B cell (primary cell): Measurements from ENCODE around the gene MMP23B. TPM values are rescaled to one million over a fixed set of nuclear protein-coding genes. Genes with fewer than 3 reads are reported as not detected.

Experiments
- ATAC-seq: fragments of 200-7000 bp; cut with Tn5 transposase; one replicate; pipeline ENCODE4 v1.10.0; 2021; ENCODE audit warnings: low read depth, mild to moderate bottlenecking, moderate number of reproducible peaks, moderate library complexity
- CTCF ChIA-PET: fragments of 350-600 bp; sonication (Branson Sonifier 250); formaldehyde crosslinking; loops from one replicate; lab custom pipeline; 2021; ENCODE audit warnings: antibody characterized with exemption, inconsistent platforms; lab: Charles Lee
- POLR2A ChIA-PET: fragments of 350-600 bp; sonication (Branson Sonifier 250); formaldehyde crosslinking; loops from one replicate; lab custom pipeline; 2021; ENCODE audit warnings: antibody characterized with exemption; lab: Charles Lee
- DNase-seq: peaks from one replicate; pipeline ENCODE4 v3.0.0; 2013
- H2AFZ ChIP-seq: 2 replicates; pipeline ENCODE4 v1.6.1; 2012; ENCODE audit warnings: mild to moderate bottlenecking, low read depth, low read length; ENCODE audit not compliant: insufficient read depth, poor library complexity, severe bottlenecking
- H3K27ac ChIP-seq, 2 donors: 1 replicate in 1 of 2; 2 replicates in 1 of 2; pipeline ENCODE4 v1.5.1; 2012 to 2013; ENCODE audit warnings: low read length in 2 of 2, mild to moderate bottlenecking in 2 of 2, moderate library complexity in 1 of 2
- H3K27me3 ChIP-seq, 4 experiments: fragments of 200-600 bp in 1 of 4; sonication (generic) in 1 of 4; replicated peaks in 1 of 4; 1 replicate in 2 of 4; 2 replicates in 2 of 4; pipeline versions ENCODE4 v1.6.1 to v1.7.0; 2013 to 2016; ENCODE audit warnings: low read length in 3 of 4, mild to moderate bottlenecking in 2 of 4, mixed read lengths in 1 of 4, moderate library complexity in 1 of 4; ENCODE audit not compliant: insufficient read depth in 4 of 4, control insufficient read depth in 3 of 4; ENCODE audit errors: control extremely low read depth in 1 of 4
- H3K36me3 ChIP-seq, 2 experiments: replicated peaks in 1 of 2; 1 replicate in 1 of 2; 2 replicates in 1 of 2; pipeline versions ENCODE4 v1.6.1 to v1.7.1; 2013; ENCODE audit warnings: low read length in 1 of 2; ENCODE audit not compliant: insufficient read depth in 2 of 2, control insufficient read depth in 1 of 2; ENCODE audit errors: control extremely low read depth in 1 of 2, extremely low read depth in 1 of 2
- H3K4me1 ChIP-seq, 2 donors: fragments of 200-600 bp in 1 of 2; sonication (generic) in 1 of 2; 1 replicate in 1 of 2; 2 replicates in 1 of 2; pipeline versions ENCODE4 v1.5.1 to v1.6.1; 2013 to 2017; ENCODE audit warnings: low read length in 2 of 2; ENCODE audit not compliant: control insufficient read depth in 2 of 2, insufficient read depth in 2 of 2
- H3K4me2 ChIP-seq: replicated peaks from 2 replicates; pipeline ENCODE3; 2012; ENCODE audit warnings: mild to moderate bottlenecking, low read depth, low read length; ENCODE audit not compliant: poor library complexity, severe bottlenecking
- H3K4me3 ChIP-seq, 5 experiments: fragments of 200-600 bp in 1 of 5; sonication (generic) in 1 of 5; 1 replicate in 3 of 5; 2 replicates in 2 of 5; pipeline versions ENCODE4 v1.5.1 to v1.7.0; 2011 to 2016; ENCODE audit warnings: low read length in 4 of 5, mild to moderate bottlenecking in 4 of 5, low read depth in 2 of 5, control low read depth in 1 of 5, moderate library complexity in 1 of 5; ENCODE audit not compliant: insufficient read depth in 1 of 5; ENCODE audit errors: control extremely low read depth in 1 of 5, extremely low read depth in 1 of 5
- H3K79me2 ChIP-seq: fragments of 200-600 bp; sonication (generic); one replicate; pipeline ENCODE4 v1.6.0; 2016; ENCODE audit warnings: low read length; ENCODE audit not compliant: control insufficient read depth, insufficient read depth
- H3K9ac ChIP-seq: fragments of 200-600 bp; sonication (generic); 2 replicates; pipeline ENCODE4 v1.6.1; 2017; ENCODE audit warnings: mild to moderate bottlenecking, low read length, moderate library complexity
- H3K9me3 ChIP-seq, 3 donors: one replicate each; pipeline versions ENCODE4 v1.6.1 to v1.7.1; 2013; ENCODE audit warnings: low read length in 2 of 3; ENCODE audit not compliant: control insufficient read depth in 2 of 3, insufficient read depth in 1 of 3; ENCODE audit errors: control extremely low read depth in 1 of 3
- H4K20me1 ChIP-seq: 2 replicates; pipeline ENCODE4 v1.6.0; 2012; ENCODE audit warnings: mild to moderate bottlenecking, low read length; ENCODE audit not compliant: insufficient read depth, control insufficient read depth, poor library complexity, severe bottlenecking
- H3K27ac Mint-ChIP-seq: one replicate; pipeline ENCODE4 v1.8.0; 2021; ENCODE audit warnings: mixed read lengths
- H3K27me3 Mint-ChIP-seq: one replicate; pipeline ENCODE4 v1.8.0; 2021; ENCODE audit warnings: mixed read lengths
- H3K4me1 Mint-ChIP-seq: one replicate; pipeline ENCODE4 v1.8.0; 2021; ENCODE audit warnings: mixed read lengths
- H3K4me3 Mint-ChIP-seq: one replicate; pipeline ENCODE4 v1.8.0; 2021; ENCODE audit warnings: mixed read lengths
- H3K9me3 Mint-ChIP-seq: one replicate; pipeline ENCODE4 v1.8.0; 2022; ENCODE audit warnings: mixed read lengths; ENCODE audit not compliant: insufficient read depth
- CTCF ChIP-seq: fragments of 200-600 bp; IDR thresholded peaks from one replicate; pipeline ENCODE4 v1.8.0; 2022; ENCODE audit warnings: antibody characterized with exemption, mild to moderate bottlenecking
- EZH2 ChIP-seq: IDR thresholded peaks from 2 replicates; pipeline ENCODE4 v1.6.1; 2012; ENCODE audit warnings: borderline replicate concordance, low read depth, mild to moderate bottlenecking, moderate library complexity, low read length; ENCODE audit not compliant: insufficient read depth, poor library complexity, severe bottlenecking
- WGBS: methylation state at CpG from one replicate; pipeline ENCODE4 v1.1.5; 2013; ENCODE audit warnings: missing lambda C conversion rate; ENCODE audit not compliant: insufficient coverage; 5-methylcytosine and 5-hydroxymethylcytosine counted together
- intact Hi-C: fragments of 100-400 bp; cut with micrococcal nuclease; formaldehyde crosslinking; loops from one replicate; pipeline ENCODE4 v1.10.0; 2022
- polyA plus RNA-seq: library from polyadenylated mRNA; depleted of rRNA; stranded (reverse); fragments of >200 nt; gene quantifications from 2 replicates; pipeline ENCODE4 v1.2.3, GENCODE V29; 2012
- total RNA-seq, 2 donors: library from RNA; stranded (reverse); fragments of 120-200 nt in 1 of 2; gene quantifications; 1 replicate in 1 of 2; 2 replicates in 1 of 2; pipeline versions ENCODE4 v1.2.3 to v1.2.4, GENCODE V29; 2013 to 2022

MMP23B gene
- total and polyA plus RNA-seq, 2 donors (not counting 1 experiment from before 2014, with no cell fraction given): 1.0 to 1.7 TPM

GRCh38 chr1:1621173-1622009 is 10.6 kb upstream of the MMP23B start:
- Histone ChIP-seq H3K4me2 (no peak overlapping the region), H3K27ac (no peak overlapping the region), H3K27me3 (no peaks in the 10 kb centered on the region), H3K9me3 (no peaks in the 10 kb centered on the region), H3K79me2 (peaks cover 16% of the 10 kb centered on the region), H3K4me3 (no peak overlapping the region), H3K9ac (no peak overlapping the region), H3K4me1 (peaks cover 7% of the 10 kb centered on the region in 2 donors), H4K20me1 (peaks cover 18% of the 10 kb centered on the region), H2AFZ (no peak overlapping the region), H3K36me3 (peaks cover 0 to 5% of the 10 kb centered on the region in 2 experiments)
- ATAC-seq (no peak), DNase-seq (no peak)
- Mint-ChIP-seq H3K4me1 (peaks cover 11% of the 10 kb centered on the region), H3K9me3 (no peaks in the 10 kb centered on the region), H3K27ac (no peak overlapping the region), H3K27me3 (no peaks in the 10 kb centered on the region), H3K4me3 (no peak overlapping the region)
- TF ChIP-seq EZH2 (no peak), CTCF (no peak)
- 93% methylated on average over 31 of the region's 31 CpGs for WGBS
- ChIA-PET CTCF (no interaction called here), POLR2A (interaction anchor here (0.6 kb wide), 1 partner anchor 24 kb away, joined by 4 read pairs; no protein-coding TSS in a partner anchor)
- intact Hi-C loops: no loop called here

- peaks cover 4% of the 10 kb centered on the region for H3K4me1 Mint-ChIP-seq
- Histone ChIP-seq H3K4me2 (no peak overlapping the region), H3K27me3 (no peaks in the 10 kb centered on the region), H4K20me1 (peaks cover 10% of the 10 kb centered on the region), H3K4me3 (no peak overlapping the region), H3K9ac (no peak overlapping the region), H3K36me3 (peaks cover 0 to 5% of the 10 kb centered on the region in 2 experiments), H3K4me1 (no peaks in the 10 kb centered on the region), H3K27ac (no peak overlapping the region), H3K9me3 (no peaks in the 10 kb centered on the region), H3K79me2 (peaks cover 11% of the 10 kb centered on the region), H2AFZ (no peak overlapping the region)
- H3K4me3 Mint-ChIP-seq: no peak overlapping the region
- H3K27ac Mint-ChIP-seq: no peak overlapping the region
- H3K9me3 Mint-ChIP-seq: no peaks in the 10 kb centered on the region
- CTCF ChIA-PET: no interaction called here
- 95% methylated on average over 19 of the region's 21 CpGs for WGBS
- POLR2A ChIA-PET: no interaction called here
- intact Hi-C loops: no loop called here
- ATAC-seq (no peak), DNase-seq (no peak)
- TF ChIP-seq EZH2: no peak
- TF ChIP-seq CTCF: no peak
- no peaks in the 10 kb centered on the region for H3K27me3 Mint-ChIP-seq
Measured at GRCh38 chr1:1622010-1622787, 9.8 kb upstream of the MMP23B start.
